Fibroblast of skin of right quadriceps (primary cell): Measurements from ENCODE around the gene TLR4.
A peak's percentile ranks its signal among the peaks of the same experiment; 100 is the strongest.

Experiments
- DNase-seq: peaks from one replicate; pipeline ENCODE4 v3.0.0-alpha.2; 2013

TLR4 gene

DNA sequence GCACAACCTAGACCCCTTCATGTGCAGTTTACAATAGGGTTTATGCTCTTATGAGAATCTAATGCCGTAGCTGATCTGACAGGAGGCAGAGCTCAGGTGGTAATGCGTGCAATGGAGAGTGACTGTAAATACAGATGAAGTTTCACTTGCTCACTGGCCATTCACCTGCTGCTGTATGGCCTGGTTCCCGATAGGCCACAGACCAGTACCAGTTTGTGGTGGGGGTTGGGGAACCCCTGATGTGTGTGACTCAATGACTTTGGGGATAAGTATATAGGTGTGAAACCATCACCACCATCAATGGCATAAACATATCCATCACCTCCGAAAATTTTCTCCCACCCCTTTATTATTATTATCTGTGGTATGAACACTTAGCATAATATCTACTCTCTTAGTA lies 42.1 kb downstream of the TLR4 start:
- DNase-seq: no peak

DNA sequence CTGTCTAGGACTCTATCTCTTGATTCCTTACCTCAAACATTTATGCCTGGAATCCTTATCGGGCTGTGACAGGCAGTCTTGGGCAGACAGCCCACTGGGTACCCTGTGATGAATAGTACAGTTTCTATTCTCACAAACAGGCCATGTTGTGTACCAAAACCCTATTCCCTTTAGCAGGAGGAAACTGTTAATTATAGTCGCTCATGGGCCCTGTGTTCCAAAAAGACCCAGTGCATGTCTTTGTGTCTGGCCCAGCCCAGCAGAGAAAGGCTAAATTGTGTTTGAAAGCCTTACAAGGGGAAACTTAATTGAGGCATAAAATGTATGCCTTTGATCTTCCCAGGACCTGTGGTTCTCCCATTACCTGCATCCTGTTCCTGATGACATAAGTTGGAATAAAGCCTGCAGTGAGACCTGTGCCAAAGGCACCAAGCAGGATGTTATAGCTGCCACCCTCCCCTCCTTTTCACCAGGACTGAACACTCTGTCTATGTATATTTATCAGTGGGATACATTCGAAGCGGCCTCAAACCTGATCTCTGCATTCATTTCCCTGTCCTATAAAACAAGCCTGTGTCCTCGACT lies 43.3 kb downstream of the TLR4 start:
- no peak for DNase-seq

DNA sequence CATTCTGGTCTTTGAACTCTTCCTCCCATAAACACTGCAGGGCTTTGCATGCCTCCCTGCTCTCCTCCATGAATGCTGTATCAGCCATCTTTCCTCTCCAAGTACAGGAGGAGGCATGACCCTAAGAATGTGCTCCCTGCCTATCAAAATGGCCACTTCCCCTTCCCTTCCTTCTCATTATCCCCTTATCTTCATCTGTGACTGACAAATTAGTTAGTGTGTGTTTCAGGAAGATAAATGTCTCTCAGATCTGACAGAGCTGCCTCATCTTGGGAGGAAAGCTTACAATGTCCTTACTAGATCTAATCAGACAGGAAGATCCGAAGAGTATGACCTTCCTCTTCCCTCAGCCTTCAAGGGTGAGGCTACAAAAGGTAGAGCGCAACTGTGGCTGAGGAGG lies 46.2 kb downstream of the TLR4 start:
- DNase-seq: no peak

DNA sequence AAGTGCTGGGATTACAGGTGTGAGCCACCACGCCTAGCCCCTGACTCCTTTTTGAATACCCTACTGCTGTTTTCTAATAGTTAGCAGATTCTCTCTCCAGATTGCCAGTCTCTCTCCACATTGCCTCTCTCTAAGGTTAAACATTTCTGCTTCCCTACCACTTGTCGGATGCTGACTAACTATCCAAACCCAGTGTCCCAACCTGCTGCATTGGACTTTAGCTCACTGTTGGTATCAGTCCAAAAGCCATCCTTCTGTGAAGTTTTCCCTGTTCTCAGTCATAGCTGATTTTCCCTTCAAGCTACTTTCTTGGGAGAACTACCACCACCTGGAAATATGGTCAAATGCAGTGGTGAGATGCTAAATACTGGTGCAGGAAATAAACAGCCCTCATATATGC lies 48.7 kb downstream of the TLR4 start:
- no peak for DNase-seq

DNA sequence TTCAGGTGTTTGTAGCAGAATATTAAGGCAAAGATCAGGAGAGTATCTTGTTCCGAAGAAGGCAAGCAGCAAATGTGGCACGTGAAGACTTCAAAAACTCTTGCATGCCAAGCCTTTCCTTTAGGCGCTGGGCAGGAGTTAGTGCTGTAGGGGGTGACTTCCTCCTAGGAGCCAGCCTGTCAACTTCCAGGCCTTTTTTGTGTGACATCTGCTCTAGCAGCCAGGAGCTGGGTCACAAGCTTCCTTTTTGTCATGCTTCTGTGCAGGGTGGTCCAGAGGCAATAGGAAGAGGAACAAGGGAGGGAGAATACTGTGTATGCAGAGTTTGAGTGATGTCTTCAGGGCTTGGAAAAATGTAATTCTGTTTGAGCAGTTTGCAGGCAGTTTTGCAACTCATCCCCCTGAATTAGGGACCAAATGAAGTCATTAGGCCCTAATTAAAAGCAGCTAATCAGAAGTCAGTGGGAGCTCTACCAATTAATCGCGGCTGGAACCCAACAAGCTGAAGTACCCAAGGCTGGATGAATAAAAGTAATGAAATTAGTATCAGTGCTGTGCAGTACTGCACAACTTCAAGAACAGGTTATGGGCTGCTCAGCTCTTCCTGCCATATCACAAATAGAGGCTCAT lies 53.5 kb downstream of the TLR4 start:
- DNase-seq: no peak

DNA sequence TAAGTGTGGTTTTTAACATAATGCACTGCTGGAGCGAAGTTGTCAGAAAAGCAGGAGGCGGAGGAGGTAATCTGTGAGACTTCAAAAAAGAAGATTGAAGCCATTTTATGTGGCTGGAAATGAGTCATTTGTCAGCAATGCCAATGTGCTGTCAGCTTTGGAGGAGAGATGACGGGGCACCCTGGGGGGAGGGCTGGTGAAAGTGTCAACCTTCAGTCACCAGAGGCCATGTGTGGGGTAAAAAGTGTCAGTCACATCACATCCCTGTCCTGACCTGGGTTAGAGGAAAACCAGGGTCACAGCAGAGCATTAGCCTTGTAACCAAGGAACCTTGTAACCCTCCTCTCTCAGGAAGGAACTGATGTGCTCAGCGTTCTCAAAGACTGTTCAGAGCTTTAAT lies 59.1 kb downstream of the TLR4 start:
- peak; percentile 64 for DNase-seq

DNA sequence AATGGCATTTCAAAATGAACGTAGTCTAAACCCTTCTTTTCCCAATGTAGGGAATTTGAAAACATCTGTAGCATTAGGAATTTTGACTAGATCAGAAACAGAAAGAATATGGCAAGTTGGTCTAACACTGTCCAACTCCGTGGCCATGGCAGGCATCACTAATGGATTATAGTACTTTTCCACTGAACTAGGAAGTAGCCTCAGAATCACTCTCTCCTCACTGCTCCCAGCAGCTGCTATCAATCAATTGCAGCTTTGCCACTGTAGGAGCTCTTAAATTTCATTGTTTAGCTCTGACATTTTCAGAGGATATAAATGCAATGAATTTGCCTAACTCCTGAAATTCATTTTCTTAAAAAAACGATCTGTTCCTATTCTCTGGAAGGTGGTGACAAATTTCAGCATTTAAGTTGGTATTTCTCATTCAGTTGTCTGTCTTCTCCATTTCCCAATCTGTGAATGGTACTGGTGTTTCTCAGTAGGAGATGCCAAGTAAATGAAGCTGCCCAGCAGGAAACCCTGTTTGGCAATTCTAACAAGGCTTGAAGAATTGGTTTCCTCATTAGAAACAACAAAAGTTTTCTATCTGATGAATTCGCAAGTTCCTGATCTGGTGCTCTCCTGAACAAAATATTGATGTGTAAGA lies 64.7 kb downstream of the TLR4 start:
- DNase-seq: no peak

DNA sequence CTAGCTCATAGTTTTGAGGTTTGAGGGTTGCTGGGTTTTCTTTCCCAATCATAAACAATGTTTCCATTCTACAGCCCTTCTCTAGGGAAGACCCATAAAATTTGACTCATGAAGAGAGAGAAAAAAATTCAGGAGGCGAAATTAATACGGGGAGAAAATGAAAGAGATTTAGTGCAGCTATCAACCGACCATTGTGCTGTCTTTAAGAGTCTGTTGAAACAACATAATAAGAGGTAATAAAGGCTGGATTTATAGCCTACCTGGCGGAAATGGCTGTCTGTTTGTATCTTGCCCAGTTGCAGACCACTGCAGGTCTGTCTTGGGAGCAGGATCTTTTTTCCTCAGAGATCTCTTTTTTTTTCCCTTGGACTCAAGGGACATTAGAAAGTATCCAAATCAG lies 66.9 kb downstream of the TLR4 start:
- DNase-seq: peak; percentile 23

DNA sequence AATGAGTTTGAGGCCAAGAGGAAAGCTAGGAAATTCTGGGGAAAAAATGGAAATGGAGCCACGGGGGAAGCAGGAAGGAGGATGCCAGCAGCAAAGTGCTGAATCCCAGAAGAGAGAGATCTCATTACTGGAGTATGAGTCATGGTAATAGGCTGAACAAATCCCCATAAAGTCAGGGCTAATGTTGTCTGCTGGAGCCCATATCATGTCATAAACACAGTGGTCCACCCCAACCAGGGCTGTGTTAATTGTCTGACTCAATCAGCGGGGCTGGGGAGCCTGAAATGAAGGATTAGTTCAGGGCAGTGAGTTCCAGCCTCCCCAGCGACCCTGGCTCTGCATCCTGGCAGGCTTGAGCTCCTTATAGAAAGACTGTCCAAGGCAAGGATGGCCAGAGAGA lies 68.8 kb downstream of the TLR4 start:
- DNase-seq: peak; percentile 80
